SU-DHL-6 (cell line): ENCODE data around the gene GAPDH.

ENCODE experiments used
- H2AFZ ChIP-seq: fragments of 200-600 bp; sonication (generic); 2 replicates; pipeline ENCODE4 v1.6.1; 2014; ENCODE audit warnings: low read depth, mild to moderate bottlenecking, moderate library complexity, mixed read lengths, antibody characterized with exemption, low read length; ENCODE audit not compliant: severe bottlenecking
- H3F3A ChIP-seq: fragments of 200-600 bp; shearing (Covaris generic); 2 replicates; pipeline ENCODE4 v1.6.0; 2016; ENCODE audit warnings: antibody characterized with exemption, mild to moderate bottlenecking; ENCODE audit not compliant: insufficient read depth
- H3K27ac ChIP-seq: fragments of 200-600 bp; sonication (generic); 2 replicates; pipeline ENCODE4 v1.5.1; 2016; ENCODE audit warnings: low read depth, mild to moderate bottlenecking, low read length, moderate library complexity, mixed read lengths
- H3K27me3 ChIP-seq: fragments of 200-600 bp; sonication (generic), shearing (Covaris generic); 2 replicates; pipeline ENCODE4 v1.6.0; 2014; ENCODE audit warnings: mild to moderate bottlenecking, low read length
- H3K36me3 ChIP-seq: fragments of 200-600 bp; sonication (generic); 2 replicates; pipeline ENCODE4 v1.6.1; 2014; ENCODE audit warnings: mild to moderate bottlenecking, low read length, mixed read lengths
- H3K4me2 ChIP-seq: fragments of 300-600, 200-600 bp; shearing (Covaris generic), sonication (generic); 2 replicates; pipeline ENCODE4 v1.6.0; 2014; ENCODE audit warnings: low read length, low read depth, mild to moderate bottlenecking; ENCODE audit not compliant: poor library complexity, severe bottlenecking
- H3K4me3 ChIP-seq: fragments of 200-600 bp; sonication (generic); 2 replicates; pipeline ENCODE4 v1.5.1; 2014; ENCODE audit warnings: antibody characterized with exemption, low read length, mild to moderate bottlenecking, mixed read lengths; ENCODE audit not compliant: insufficient read depth, poor library complexity, severe bottlenecking
- H3K79me2 ChIP-seq: fragments of 200-600 bp; sonication (generic); 2 replicates; pipeline ENCODE4 v1.6.1; 2014; ENCODE audit warnings: mild to moderate bottlenecking, low read length, moderate library complexity; ENCODE audit not compliant: insufficient read depth
- H3K9ac ChIP-seq: fragments of 200-600 bp; sonication (generic); 2 replicates; pipeline ENCODE4 v1.7.0; 2014; ENCODE audit warnings: mild to moderate bottlenecking, low read length
- H3K9me2 ChIP-seq: fragments of 200-600 bp; sonication (generic); replicated peaks from 2 replicates; pipeline ENCODE4 v1.6.1; 2014; ENCODE audit warnings: low read length; ENCODE audit not compliant: insufficient read depth
- H3K9me3 ChIP-seq: fragments of 200-600 bp; sonication (generic); 2 replicates; pipeline ENCODE4 v1.6.1; 2014; ENCODE audit warnings: low read length, mixed read lengths; ENCODE audit not compliant: insufficient read depth
- H4K20me1 ChIP-seq: fragments of 200-600 bp; sonication (generic); 2 replicates; pipeline ENCODE4 v1.6.1; 2014; ENCODE audit warnings: low read depth, mild to moderate bottlenecking, antibody characterized with exemption, low read length, moderate library complexity, mixed read lengths
- EZH2phosphoT487 ChIP-seq: fragments of 200-600 bp; sonication (generic), shearing (Covaris generic); conservative IDR thresholded peaks from 2 replicates; pipeline ENCODE4 v1.6.1; 2018; ENCODE audit warnings: mild to moderate bottlenecking, antibody characterized with exemption, low read length, moderate library complexity, mixed read lengths
- TF ChIP-seq, protein P1 (sequence below): fragments of 200-600 bp; sonication (generic); IDR thresholded peaks from one replicate; pipeline ENCODE4 v1.5.1; 2017; ENCODE audit warnings: antibody characterized with exemption, mild to moderate bottlenecking, low read length, moderate library complexity; ENCODE audit not compliant: insufficient read depth, poor library complexity, severe bottlenecking

GAPDH gene

DNA sequence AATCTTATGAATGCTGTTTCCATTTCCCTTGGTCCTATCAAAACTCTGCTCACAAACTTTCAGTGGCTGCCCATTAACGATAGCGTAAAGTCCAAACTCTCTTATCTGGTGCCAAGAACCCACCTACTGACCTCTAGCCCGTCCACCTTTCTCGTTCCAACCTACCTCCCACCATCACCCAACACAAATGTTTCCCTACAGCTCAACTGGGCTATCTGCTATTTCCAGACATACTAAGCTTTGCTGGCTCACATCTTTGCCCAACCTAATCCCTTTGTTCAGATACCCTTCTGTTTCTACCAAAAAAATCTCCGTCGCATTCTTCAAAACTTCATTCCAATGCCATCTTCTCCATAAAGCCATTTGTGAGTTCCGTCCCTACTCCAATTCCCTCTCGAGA is 41.3 kb downstream of the GAPDH start:
- H3K9me2 ChIP-seq: no peaks in the 10 kb centered on the region
- H3K27ac ChIP-seq: no peak overlapping the region
- H3K4me2 ChIP-seq: no peak overlapping the region
- no peaks in the 10 kb centered on the region for H4K20me1 ChIP-seq
- no peak overlapping the region for H3K4me3 ChIP-seq
- H3K79me2 ChIP-seq: no peaks in the 10 kb centered on the region
- no peaks in the 10 kb centered on the region for H3K9me3 ChIP-seq
- TF ChIP-seq, protein P1, sequence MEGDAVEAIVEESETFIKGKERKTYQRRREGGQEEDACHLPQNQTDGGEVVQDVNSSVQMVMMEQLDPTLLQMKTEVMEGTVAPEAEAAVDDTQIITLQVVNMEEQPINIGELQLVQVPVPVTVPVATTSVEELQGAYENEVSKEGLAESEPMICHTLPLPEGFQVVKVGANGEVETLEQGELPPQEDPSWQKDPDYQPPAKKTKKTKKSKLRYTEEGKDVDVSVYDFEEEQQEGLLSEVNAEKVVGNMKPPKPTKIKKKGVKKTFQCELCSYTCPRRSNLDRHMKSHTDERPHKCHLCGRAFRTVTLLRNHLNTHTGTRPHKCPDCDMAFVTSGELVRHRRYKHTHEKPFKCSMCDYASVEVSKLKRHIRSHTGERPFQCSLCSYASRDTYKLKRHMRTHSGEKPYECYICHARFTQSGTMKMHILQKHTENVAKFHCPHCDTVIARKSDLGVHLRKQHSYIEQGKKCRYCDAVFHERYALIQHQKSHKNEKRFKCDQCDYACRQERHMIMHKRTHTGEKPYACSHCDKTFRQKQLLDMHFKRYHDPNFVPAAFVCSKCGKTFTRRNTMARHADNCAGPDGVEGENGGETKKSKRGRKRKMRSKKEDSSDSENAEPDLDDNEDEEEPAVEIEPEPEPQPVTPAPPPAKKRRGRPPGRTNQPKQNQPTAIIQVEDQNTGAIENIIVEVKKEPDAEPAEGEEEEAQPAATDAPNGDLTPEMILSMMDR: no peak
- TF ChIP-seq EZH2phosphoT487: no peak
- peaks cover 17% of the 10 kb centered on the region; the same call in 1 of the 2 replicates for H3F3A ChIP-seq
- H3K9ac ChIP-seq: no peak overlapping the region
- H3K36me3 ChIP-seq: peaks cover 35% of the 10 kb centered on the region
- H2AFZ ChIP-seq: no peak overlapping the region
- no peaks in the 10 kb centered on the region for H3K27me3 ChIP-seq

GRCh38 chr12:6582196-6582595 is 47.9 kb downstream of the GAPDH start:
- no peak overlapping the region for H2AFZ ChIP-seq
- no peak overlapping the region for H3K9ac ChIP-seq
- no peaks in the 10 kb centered on the region for H3K27me3 ChIP-seq
- TF ChIP-seq, protein P1: no peak
- TF ChIP-seq EZH2phosphoT487: no peak
- no peaks in the 10 kb centered on the region for H3K9me3 ChIP-seq
- H4K20me1 ChIP-seq: no peaks in the 10 kb centered on the region
- H3K36me3 ChIP-seq: peaks cover 35% of the 10 kb centered on the region
- no peak overlapping the region for H3K27ac ChIP-seq
- no peaks in the 10 kb centered on the region for H3K9me2 ChIP-seq
- no peaks in the 10 kb centered on the region for H3K79me2 ChIP-seq
- H3K4me2 ChIP-seq: no peak overlapping the region
- no peaks in the 10 kb centered on the region for H3F3A ChIP-seq
- no peak overlapping the region for H3K4me3 ChIP-seq

DNA sequence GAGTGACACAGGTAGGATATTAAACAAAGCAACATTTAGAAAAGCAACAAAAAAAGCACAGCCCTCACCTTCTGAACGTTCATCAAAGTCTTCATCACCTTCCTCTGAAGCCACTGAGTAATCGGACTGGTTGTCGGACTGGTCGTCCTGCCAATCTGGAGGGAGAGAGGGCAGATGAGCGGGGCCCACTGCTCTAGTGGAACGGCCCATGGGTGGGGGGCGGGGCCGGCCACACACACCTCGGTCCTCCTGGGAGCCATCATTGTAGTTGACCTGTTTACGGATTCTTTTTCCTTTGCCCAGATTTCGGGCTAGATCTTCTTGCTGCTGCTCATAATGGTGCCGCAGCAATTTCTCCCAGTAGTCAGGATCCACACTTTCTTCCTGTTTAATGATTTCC is 48.6 kb downstream of the GAPDH start:
- Histone ChIP-seq H4K20me1 (no peaks in the 10 kb centered on the region), H3K27me3 (no peaks in the 10 kb centered on the region), H3K9me3 (no peaks in the 10 kb centered on the region), H3K4me3 (no peak overlapping the region), H3K9ac (no peak overlapping the region), H3K4me2 (no peak overlapping the region), H3K79me2 (no peaks in the 10 kb centered on the region), H3K9me2 (no peaks in the 10 kb centered on the region), H3K27ac (no peak overlapping the region), H3F3A (no peaks in the 10 kb centered on the region), H3K36me3 (peaks cover 35% of the 10 kb centered on the region), H2AFZ (no peak overlapping the region)
- TF ChIP-seq EZH2phosphoT487: no peak
- TF ChIP-seq, protein P1: no peak
